ENCODE measurements around the gene ZNF792.
"Not testable (repeated sequence)": the region's sequence is repeated elsewhere in the genome, so short reads cannot be mapped to it uniquely, and the experiment has no call there.

Gene ZNF792

GRCh38 chr19:34963573-34964406, at the start of gene ZNF792:
TSS of gene ZNF792 (minus strand) at chr19:34964229. CDS start at chr19:34963662, 567 bp downstream.
- peak; percentile 78 for DNase-seq

GRCh38 chr19:35013041-35013819, 49.2 kb upstream of the ZNF792 start:
- peak; percentile 85 for DNase-seq

- DNase-seq: no peak
These were observed 48.0 kb upstream of the ZNF792 start for GRCh38 chr19:35011737-35012682.

- no peak for DNase-seq
These were observed 47.2 kb upstream of the ZNF792 start for GRCh38 chr19:35011091-35011689.

GRCh38 chr19:35009424-35010415, 45.7 kb upstream of the ZNF792 start:
- no peak for DNase-seq

GRCh38 chr19:35008891-35009341, 44.9 kb upstream of the ZNF792 start:
- DNase-seq: no peak

GRCh38 chr19:35007427-35007826, 43.4 kb upstream of the ZNF792 start:
- not testable (repeated sequence) for DNase-seq

- no peak for DNase-seq
These were observed 43.0 kb upstream of the ZNF792 start for GRCh38 chr19:35006999-35007365.

- no peak for DNase-seq
These were observed 42.4 kb upstream of the ZNF792 start for GRCh38 chr19:35006342-35006998.

- DNase-seq: not testable (repeated sequence)
These were observed 41.9 kb upstream of the ZNF792 start for GRCh38 chr19:35006007-35006341.

- DNase-seq: no peak
These were observed 41.4 kb upstream of the ZNF792 start for GRCh38 chr19:35005256-35005977.

- DNase-seq: no peak
These were observed 40.7 kb upstream of the ZNF792 start for GRCh38 chr19:35004517-35005255.

GRCh38 chr19:35002037-35002535, 38.1 kb upstream of the ZNF792 start:
- no peak for DNase-seq

- DNase-seq: peak; percentile 76
These were observed 36.8 kb upstream of the ZNF792 start for GRCh38 chr19:35000647-35001501.

- no peak for DNase-seq
These were observed 36.3 kb upstream of the ZNF792 start for GRCh38 chr19:35000338-35000646.

GRCh38 chr19:34999498-35000337, 35.7 kb upstream of the ZNF792 start, which contains the start of gene GRAMD1A:
TSS of gene GRAMD1A (plus strand) at chr19:35000323. CDS start at chr19:35000479, 156 bp downstream.
- DNase-seq: peak; percentile 87

Measured in stimulated activated CD4-positive, alpha-beta T cell treated with anti-CD3 and anti-CD28 coated beads, Interleukin-15, amount 100 ng/mL, for 24 hours (primary cell).